Fibroblast of mammary gland (primary cell): ENCODE results near the gene DUS1L.

Source experiments
- DNase-seq: peaks from one replicate; pipeline ENCODE4 v3.0.0-alpha.2; 2010; ENCODE audit warnings: low read depth
- H3K4me3 ChIP-seq: 2 replicates; pipeline ENCODE4 v1.5.1; 2011; ENCODE audit warnings: low read depth, mild to moderate bottlenecking, low read length, moderate library complexity; ENCODE audit not compliant: control insufficient read depth
- CTCF ChIP-seq: conservative IDR thresholded peaks from 2 replicates; pipeline ENCODE4 v1.5.1; 2011; ENCODE audit warnings: low read depth, low read length, inconsistent platforms; ENCODE audit not compliant: control insufficient read depth, insufficient read depth

DUS1L gene

GRCh38 chr17:82028246-82028645, 37.4 kb downstream of the DUS1L start:
- no peak for TF ChIP-seq CTCF
- no peak for DNase-seq
- H3K4me3 ChIP-seq, result no peak overlapping the region

GRCh38 chr17:82025401-82026107, 40.0 kb downstream of the DUS1L start:
- no peak for DNase-seq
- no peak for TF ChIP-seq CTCF
- H3K4me3 ChIP-seq, result no peak overlapping the region

- DNase-seq, result no peak
- no peak overlapping the region for H3K4me3 ChIP-seq
- TF ChIP-seq CTCF, result no peak
Observed at GRCh38 chr17:82024859-82025258, 40.7 kb downstream of the DUS1L start.

DNA sequence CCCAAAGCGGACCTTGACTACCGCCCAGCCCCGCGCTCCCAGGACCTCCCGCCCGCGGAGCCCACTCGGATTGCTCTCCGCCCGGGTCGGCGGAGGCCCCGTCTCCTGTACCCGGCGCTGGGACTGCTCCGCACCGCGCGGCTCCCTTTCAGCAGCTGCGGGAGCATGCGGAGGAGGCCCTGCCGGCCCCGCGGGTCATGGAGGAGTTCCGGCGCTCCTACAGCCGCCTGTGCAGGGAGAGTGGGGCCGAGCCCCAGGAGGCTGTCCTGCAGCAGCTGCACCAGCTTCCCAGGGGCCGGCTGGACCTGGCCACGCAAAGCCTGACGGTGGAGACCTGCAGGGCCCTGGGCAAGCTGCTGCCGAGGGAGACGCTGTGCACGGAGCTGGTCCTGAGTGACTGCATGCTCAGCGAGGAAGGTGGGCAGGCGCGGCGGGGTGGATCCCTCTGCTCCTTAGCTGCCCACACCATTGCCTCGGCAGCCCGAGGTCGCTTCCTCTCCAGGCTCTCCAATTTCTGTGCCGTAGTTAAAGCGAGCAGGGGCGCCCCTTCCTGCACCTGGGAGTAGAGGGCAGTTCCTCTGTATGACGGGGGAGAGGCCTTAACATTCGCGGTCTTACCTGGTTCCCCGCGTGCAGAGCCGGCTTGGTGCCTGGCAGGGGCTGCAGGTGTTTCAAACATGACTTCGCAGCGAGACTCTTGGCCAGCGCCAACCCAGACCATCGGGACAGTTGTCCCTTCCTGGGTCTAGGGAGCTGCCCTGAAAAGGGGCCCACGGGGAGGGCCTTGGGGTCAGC, 42.0 kb downstream of the DUS1L start:
- H3K4me3 ChIP-seq, result peak overlapping the region; percentile 61
- no peak for DNase-seq
- TF ChIP-seq CTCF, result no peak

DNA sequence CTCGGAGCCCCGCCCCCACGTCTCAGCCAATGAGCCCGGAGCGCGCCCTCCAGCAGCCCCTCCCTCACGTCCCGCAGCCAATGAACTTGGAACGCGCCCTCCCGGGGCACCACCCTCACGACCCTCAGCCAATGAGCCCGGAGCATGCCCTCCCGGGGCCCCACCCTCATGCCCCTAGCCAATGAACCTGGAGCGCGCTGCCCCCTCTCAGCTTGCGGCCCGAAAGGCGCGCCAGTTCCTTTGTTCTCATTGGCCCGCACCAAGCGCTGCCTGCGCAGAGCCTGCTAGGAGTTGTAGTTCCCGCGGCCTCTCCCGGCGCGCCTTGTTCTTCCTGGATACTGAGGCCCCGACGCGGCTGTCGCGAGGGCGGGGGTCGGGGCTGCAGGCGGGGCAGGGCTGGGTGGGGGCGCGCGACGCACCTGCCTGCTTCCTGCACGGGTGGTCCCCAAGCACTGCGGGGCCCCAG, 42.6 kb downstream of the DUS1L start, which contains the start of gene LRRC45:
LRRC45 (plus strand) TSS at position 325 of the 466 bp plus-strand sequence. CDS start 339 bp downstream, outside the sequence.
- DNase-seq, result peak; percentile 99
- TF ChIP-seq CTCF, result no peak
- peak within 1 kb of the TSS; percentile 75 for H3K4me3 ChIP-seq

GRCh38 chr17:82022310-82022980, 43.2 kb downstream of the DUS1L start, which contains the start of gene CENPX:
CENPX (minus strand) TSS chr17:82022878; CDS start chr17:82022861, 17 bp downstream.
- no peak for TF ChIP-seq CTCF
- H3K4me3 ChIP-seq, result peak within 1 kb of the TSS; percentile 75
- no peak for DNase-seq
